MM.1S (cell line): ENCODE results near the gene MFNG.

ENCODE experiments used
- DNase-seq: peaks from one replicate; pipeline ENCODE4 v3.0.0-alpha.2; 2015
- H2AFZ ChIP-seq: fragments of 300-600 bp; sonication (generic); 2 replicates; pipeline ENCODE4 v1.6.0; 2016; ENCODE audit warnings: antibody characterized with exemption, low read length
- H3F3A ChIP-seq: fragments of 300-600 bp; sonication (generic); 2 replicates; pipeline ENCODE4 v1.6.1; 2016; ENCODE audit warnings: mild to moderate bottlenecking, antibody characterized with exemption, low read length, moderate library complexity, mixed read lengths; ENCODE audit not compliant: insufficient read depth
- H3K27ac ChIP-seq: fragments of 300-600 bp; sonication (generic); 2 replicates; pipeline ENCODE4 v1.5.1; 2016; ENCODE audit warnings: mild to moderate bottlenecking, low read length
- H3K27me3 ChIP-seq: fragments of 300-600 bp; sonication (generic); replicated peaks from 2 replicates; pipeline ENCODE4 v1.6.0; 2016; ENCODE audit warnings: low read length; ENCODE audit not compliant: insufficient read depth
- H3K36me3 ChIP-seq: fragments of 300-600 bp; sonication (generic); replicated peaks from 2 replicates; pipeline ENCODE4 v1.6.1; 2016; ENCODE audit warnings: mild to moderate bottlenecking, low read length, mixed read lengths; ENCODE audit not compliant: insufficient read depth
- H3K4me1 ChIP-seq: fragments of 300-600 bp; sonication (generic); 2 replicates; pipeline ENCODE4 v1.6.1; 2016; ENCODE audit warnings: low read length, mixed read lengths
- H3K4me2 ChIP-seq: fragments of 300-600 bp; sonication (generic); 2 replicates; pipeline ENCODE4 v1.6.0; 2016; ENCODE audit warnings: low read depth, low read length
- H3K4me3 ChIP-seq: fragments of 300-600 bp; sonication (generic); 2 replicates; pipeline ENCODE4 v1.5.1; 2016; ENCODE audit warnings: low read length, mixed read lengths
- H3K79me2 ChIP-seq: fragments of 300-600 bp; sonication (generic); 2 replicates; pipeline ENCODE4 v1.6.1; 2016; ENCODE audit warnings: mixed run types, low read length, mixed read lengths
- H3K9ac ChIP-seq: fragments of 300-600 bp; sonication (generic); 2 replicates; pipeline ENCODE4 v1.6.1; 2016; ENCODE audit warnings: low read length, mixed read lengths
- H3K9me2 ChIP-seq: fragments of 300-600 bp; sonication (generic); replicated peaks from 2 replicates; pipeline ENCODE4 v1.6.1; 2016; ENCODE audit warnings: mild to moderate bottlenecking, low read length, mixed read lengths; ENCODE audit not compliant: insufficient read depth
- H3K9me3 ChIP-seq: fragments of 300-600 bp; sonication (generic); replicated peaks from 2 replicates; pipeline ENCODE4 v1.6.1; 2016; ENCODE audit warnings: mild to moderate bottlenecking, low read length, mixed read lengths; ENCODE audit not compliant: insufficient read depth
- H4K20me1 ChIP-seq: fragments of 300-600 bp; sonication (generic); 2 replicates; pipeline ENCODE4 v1.6.1; 2016; ENCODE audit warnings: mild to moderate bottlenecking, low read length, moderate library complexity, mixed read lengths; ENCODE audit not compliant: insufficient read depth
- CTCF ChIP-seq: fragments of 300-600 bp; sonication (generic); IDR thresholded peaks from 2 replicates; pipeline ENCODE4 v1.5.1; 2016; ENCODE audit warnings: antibody characterized with exemption, low read length, mixed read lengths
- EZH2 ChIP-seq: fragments of 300-600 bp; sonication (generic); optimal IDR thresholded peaks from 2 replicates; pipeline ENCODE3; 2017; ENCODE audit warnings: low read depth, mild to moderate bottlenecking, antibody characterized with exemption, low read length, mixed read lengths
- EZH2phosphoT487 ChIP-seq: fragments of 300-600 bp; sonication (generic); IDR thresholded peaks from 2 replicates; pipeline ENCODE4 v1.6.1; 2018; ENCODE audit warnings: antibody characterized with exemption, low read length

MFNG gene

GRCh38 chr22:37487129-37487528, 945 bp upstream of the MFNG start:
- Histone ChIP-seq H3F3A (no peaks in the 10 kb centered on the region; the same call in 1 of the 2 replicates), H3K9me3 (no peaks in the 10 kb centered on the region), H3K36me3 (no peaks in the 10 kb centered on the region), H3K4me1 (peaks cover 13% of the 10 kb centered on the region; the same call in 1 of the 2 replicates), H4K20me1 (no peaks in the 10 kb centered on the region), H3K27me3 (no peaks in the 10 kb centered on the region; the same call in 1 of the 2 replicates), H2AFZ (no peak overlapping the region), H3K4me2 (peak overlapping the region; percentile 83; the same call in 1 of the 2 replicates), H3K79me2 (peaks cover 41% of the 10 kb centered on the region), H3K9ac (no peak overlapping the region), H3K27ac (no peak overlapping the region), H3K4me3 (no peak overlapping the region), H3K9me2 (no peaks in the 10 kb centered on the region)
- TF ChIP-seq EZH2: no peak
- no peak for TF ChIP-seq CTCF
- no peak for TF ChIP-seq EZH2phosphoT487
- DNase-seq: no peak

GRCh38 chr22:37485395-37486223, 575 bp downstream of the MFNG start:
- Histone ChIP-seq H2AFZ (peak overlapping the region; percentile 61), H3K27me3 (no peaks in the 10 kb centered on the region; the same call in 1 of the 2 replicates), H3K4me3 (peak overlapping the region; percentile 91), H3K9me3 (no peaks in the 10 kb centered on the region), H3K9me2 (no peaks in the 10 kb centered on the region), H3K79me2 (peaks cover 56% of the 10 kb centered on the region), H3K9ac (peak overlapping the region; percentile 89), H3K4me2 (peak overlapping the region; percentile 83), H3F3A (no peaks in the 10 kb centered on the region; the same call in 1 of the 2 replicates), H4K20me1 (0 out of 2 replicates have a peak, but pooled peaks cover 4% of the 10 kb centered on the region), H3K36me3 (no peaks in the 10 kb centered on the region), H3K4me1 (peaks cover 13% of the 10 kb centered on the region; the same call in 1 of the 2 replicates), H3K27ac (peak overlapping the region; percentile 75)
- TF ChIP-seq CTCF: no peak
- TF ChIP-seq EZH2phosphoT487: no peak
- TF ChIP-seq EZH2: no peak
- DNase-seq: peak; percentile 41

- Histone ChIP-seq H3K4me1 (peaks cover 13% of the 10 kb centered on the region; the same call in 1 of the 2 replicates), H3K4me2 (peak overlapping the region; percentile 83), H3K9me3 (no peaks in the 10 kb centered on the region), H3K9me2 (no peaks in the 10 kb centered on the region), H3K27me3 (no peaks in the 10 kb centered on the region), H2AFZ (peak overlapping the region; percentile 61), H3K4me3 (peak overlapping the region; percentile 91), H3K79me2 (peaks cover 63% of the 10 kb centered on the region), H3F3A (no peaks in the 10 kb centered on the region; the same call in 1 of the 2 replicates), H3K36me3 (no peaks in the 10 kb centered on the region), H4K20me1 (0 out of 2 replicates have a peak, but pooled peaks cover 4% of the 10 kb centered on the region), H3K27ac (peak overlapping the region; percentile 75), H3K9ac (peak overlapping the region; percentile 89)
- DNase-seq: peak; percentile 86
- TF ChIP-seq CTCF: no peak
- TF ChIP-seq EZH2phosphoT487: no peak
- no peak for TF ChIP-seq EZH2
These were observed 1.4 kb downstream of the MFNG start for GRCh38 chr22:37484480-37485394.
